Lower lobe of right lung (tissue), 2 donors: ENCODE results near the gene SPZ1. TPM values are rescaled to one million over a fixed set of nuclear protein-coding genes. Genes with fewer than 3 reads are reported as not detected.

ENCODE experiments used
- ATAC-seq, 2 donors: fragments of 200-7000 bp; cut with Tn5 transposase; one replicate each; pipeline ENCODE4 v1.9.1; 2020 to 2022; ENCODE audit warnings: mild to moderate bottlenecking in 2 of 2, moderate library complexity in 2 of 2
- DNase-seq: peaks from one replicate; pipeline ENCODE4 v3.0.0-alpha.2; 2020
- H3K27ac ChIP-seq: fragments of 200-600 bp; one replicate; pipeline ENCODE4 v1.8.0; 2022
- H3K27me3 ChIP-seq: fragments of 200-600 bp; one replicate; pipeline ENCODE4 v1.8.0; 2022; ENCODE audit warnings: low read depth
- H3K36me3 ChIP-seq: fragments of 200-600 bp; one replicate; pipeline ENCODE4 v1.8.0; 2022; ENCODE audit warnings: mild to moderate bottlenecking
- H3K4me1 ChIP-seq: fragments of 200-600 bp; one replicate; pipeline ENCODE4 v1.8.0; 2022
- H3K4me3 ChIP-seq: fragments of 200-600 bp; one replicate; pipeline ENCODE4 v1.8.0; 2022; ENCODE audit warnings: mild to moderate bottlenecking
- H3K9me3 ChIP-seq: fragments of 200-600 bp; one replicate; pipeline ENCODE4 v1.8.0; 2022
- intact Hi-C: fragments of 100-400 bp; cut with DNase I; formaldehyde crosslinking; loops from one replicate; pipeline ENCODE4 v1.11.0; 2022
- total RNA-seq: library from RNA; stranded (reverse); fragmentation: NEBNext Ultra II Directional; extraction: Animal tissue kit (Norgen Biotek cat#: 25700); gene quantifications from one replicate; pipeline ENCODE4 v1.2.1, GENCODE V29; 2021
- TF ChIP-seq, protein P1 (sequence below): fragments of 200-600 bp; IDR thresholded peaks from one replicate; pipeline ENCODE4 v1.8.0; 2022; ENCODE audit warnings: antibody characterized with exemption, mild to moderate bottlenecking
- donor health status: DM: no; HTN: yes; CAD: no; lungs with severe emphysema.

Gene SPZ1
- total RNA-seq, 1 donor from 2014 or later, result not detected

DNA sequence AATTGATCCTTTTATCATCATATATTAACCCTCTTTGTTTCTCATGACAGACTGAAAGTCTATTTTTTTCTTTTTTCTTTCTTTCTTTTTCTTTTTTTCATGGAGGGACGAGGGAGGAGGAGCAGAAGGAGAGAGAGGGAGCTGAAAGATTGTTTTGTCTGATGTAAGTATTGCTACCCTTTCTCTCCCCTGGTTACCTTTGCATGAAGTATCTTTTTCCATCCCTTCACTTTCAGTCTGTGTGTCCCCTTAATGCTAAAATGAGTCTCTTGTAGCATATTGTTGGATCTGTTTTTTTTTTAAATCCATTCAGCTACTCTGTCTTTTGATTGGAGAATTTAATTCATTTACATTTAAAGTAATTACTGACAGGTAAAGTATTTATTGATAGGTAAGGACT lies 36.4 kb upstream of the SPZ1 start:
- H3K4me3 ChIP-seq, result no peak overlapping the region
- ATAC-seq (no peak), DNase-seq (no peak)
- no peak overlapping the region for H3K27ac ChIP-seq
- H3K27me3 ChIP-seq, result no peaks in the 10 kb centered on the region
- TF ChIP-seq, protein P1, sequence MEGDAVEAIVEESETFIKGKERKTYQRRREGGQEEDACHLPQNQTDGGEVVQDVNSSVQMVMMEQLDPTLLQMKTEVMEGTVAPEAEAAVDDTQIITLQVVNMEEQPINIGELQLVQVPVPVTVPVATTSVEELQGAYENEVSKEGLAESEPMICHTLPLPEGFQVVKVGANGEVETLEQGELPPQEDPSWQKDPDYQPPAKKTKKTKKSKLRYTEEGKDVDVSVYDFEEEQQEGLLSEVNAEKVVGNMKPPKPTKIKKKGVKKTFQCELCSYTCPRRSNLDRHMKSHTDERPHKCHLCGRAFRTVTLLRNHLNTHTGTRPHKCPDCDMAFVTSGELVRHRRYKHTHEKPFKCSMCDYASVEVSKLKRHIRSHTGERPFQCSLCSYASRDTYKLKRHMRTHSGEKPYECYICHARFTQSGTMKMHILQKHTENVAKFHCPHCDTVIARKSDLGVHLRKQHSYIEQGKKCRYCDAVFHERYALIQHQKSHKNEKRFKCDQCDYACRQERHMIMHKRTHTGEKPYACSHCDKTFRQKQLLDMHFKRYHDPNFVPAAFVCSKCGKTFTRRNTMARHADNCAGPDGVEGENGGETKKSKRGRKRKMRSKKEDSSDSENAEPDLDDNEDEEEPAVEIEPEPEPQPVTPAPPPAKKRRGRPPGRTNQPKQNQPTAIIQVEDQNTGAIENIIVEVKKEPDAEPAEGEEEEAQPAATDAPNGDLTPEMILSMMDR, result no peak
- intact Hi-C loops, result no loop called here
- no peaks in the 10 kb centered on the region for H3K36me3 ChIP-seq
- H3K9me3 ChIP-seq, result no peaks in the 10 kb centered on the region
- no peaks in the 10 kb centered on the region for H3K4me1 ChIP-seq

DNA sequence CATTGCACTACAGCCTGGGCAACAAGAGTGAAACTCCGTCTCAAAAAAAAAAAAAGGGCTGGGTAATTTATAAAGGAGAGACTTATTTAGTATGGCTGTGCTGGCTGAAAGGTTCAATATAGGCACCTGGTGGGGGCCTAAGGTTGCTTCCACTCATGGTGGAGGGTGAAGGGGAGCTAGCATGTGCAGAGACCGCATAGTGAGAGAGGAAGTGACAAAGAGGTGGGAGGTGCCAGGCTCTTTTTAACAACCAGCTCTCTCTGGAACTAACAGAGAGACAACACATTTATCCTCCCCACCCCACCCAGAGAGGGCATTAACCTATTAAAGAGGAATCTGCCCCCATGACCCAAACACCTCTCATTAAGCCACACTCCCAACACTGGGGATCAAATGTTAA lies 35.1 kb upstream of the SPZ1 start:
- no peak overlapping the region for H3K27ac ChIP-seq
- no peak for DNase-seq
- H3K27me3 ChIP-seq, result no peaks in the 10 kb centered on the region
- ATAC-seq, result no peak
- H3K36me3 ChIP-seq, result no peaks in the 10 kb centered on the region
- intact Hi-C loops, result no loop called here
- H3K4me1 ChIP-seq, result no peaks in the 10 kb centered on the region
- no peak overlapping the region for H3K4me3 ChIP-seq
- TF ChIP-seq, protein P1, result no peak
- no peaks in the 10 kb centered on the region for H3K9me3 ChIP-seq

DNA sequence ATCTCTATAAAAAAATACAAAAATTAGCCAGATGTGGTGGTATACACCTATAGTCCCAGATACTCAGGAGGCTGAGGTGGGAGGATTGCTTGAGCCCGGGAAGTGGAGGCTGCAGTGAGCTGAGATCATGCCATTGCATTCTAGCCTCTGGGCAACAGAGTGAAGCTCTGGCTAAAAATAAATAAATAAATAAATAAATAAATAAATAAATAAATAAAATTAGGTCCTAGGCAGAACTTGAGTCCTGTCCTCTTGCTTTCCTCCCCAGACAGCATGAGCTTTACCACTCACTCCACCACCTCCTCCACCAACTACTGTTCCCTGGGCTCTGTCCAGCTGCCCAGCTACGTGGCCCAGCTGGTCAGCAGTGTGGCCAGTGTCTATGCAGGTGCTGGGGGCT lies 31.6 kb upstream of the SPZ1 start:
- Histone ChIP-seq H3K27me3 (no peaks in the 10 kb centered on the region), H3K27ac (no peak overlapping the region), H3K4me3 (no peak overlapping the region), H3K9me3 (no peaks in the 10 kb centered on the region), H3K36me3 (no peaks in the 10 kb centered on the region), H3K4me1 (no peaks in the 10 kb centered on the region)
- DNase-seq (no peak), ATAC-seq (no peak)
- intact Hi-C loops, result no loop called here
- TF ChIP-seq, protein P1, result no peak

DNA sequence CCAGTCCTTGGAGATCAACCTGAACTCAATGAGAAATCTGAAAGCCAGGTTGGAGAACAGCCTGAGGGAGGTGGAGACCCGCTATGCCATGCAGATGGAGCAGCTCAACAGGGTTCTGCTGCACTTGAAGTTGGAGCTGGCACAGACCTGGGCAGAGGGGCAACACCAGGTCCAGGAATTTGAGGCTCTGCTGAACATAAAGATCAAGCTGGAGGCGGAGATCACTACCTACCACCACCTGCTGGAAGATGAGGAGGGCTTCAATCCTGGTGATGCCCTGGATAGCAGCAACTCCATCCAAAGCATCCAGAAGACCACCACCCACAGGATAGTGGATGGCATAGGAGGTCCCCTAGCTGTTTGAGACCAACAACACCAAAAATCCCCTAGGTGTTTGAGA lies 30.5 kb upstream of the SPZ1 start:
- Histone ChIP-seq H3K4me3 (no peak overlapping the region), H3K27ac (no peak overlapping the region), H3K27me3 (no peaks in the 10 kb centered on the region), H3K9me3 (no peaks in the 10 kb centered on the region), H3K36me3 (no peaks in the 10 kb centered on the region), H3K4me1 (no peaks in the 10 kb centered on the region)
- DNase-seq (no peak), ATAC-seq (no peak)
- TF ChIP-seq, protein P1, result no peak
- intact Hi-C loops, result no loop called here

DNA sequence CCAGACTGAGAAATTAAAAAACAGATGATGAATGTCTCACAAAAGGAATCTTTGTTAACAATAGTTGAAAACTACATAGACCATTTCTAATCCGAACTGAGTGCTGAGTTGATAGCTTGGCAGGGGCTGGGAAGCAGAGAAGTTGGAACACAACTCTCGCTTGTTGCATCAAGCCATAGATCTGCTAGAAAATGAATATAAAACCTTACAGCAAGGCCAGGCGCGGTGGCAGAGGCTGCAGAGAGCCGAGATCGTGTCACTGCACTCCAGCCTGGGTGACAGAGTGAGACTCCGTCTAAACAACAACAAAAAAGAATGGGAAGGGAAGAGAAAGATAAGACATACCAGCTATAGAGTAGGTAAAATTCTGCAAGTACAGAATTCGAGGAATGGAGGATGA lies 28.0 kb upstream of the SPZ1 start:
- H3K36me3 ChIP-seq, result no peaks in the 10 kb centered on the region
- ATAC-seq, result no peak
- no peaks in the 10 kb centered on the region for H3K4me1 ChIP-seq
- no peak overlapping the region for H3K4me3 ChIP-seq
- no peak for DNase-seq
- no peaks in the 10 kb centered on the region for H3K9me3 ChIP-seq
- intact Hi-C loops, result no loop called here
- TF ChIP-seq, protein P1, result no peak
- no peak overlapping the region for H3K27ac ChIP-seq
- no peaks in the 10 kb centered on the region for H3K27me3 ChIP-seq

DNA sequence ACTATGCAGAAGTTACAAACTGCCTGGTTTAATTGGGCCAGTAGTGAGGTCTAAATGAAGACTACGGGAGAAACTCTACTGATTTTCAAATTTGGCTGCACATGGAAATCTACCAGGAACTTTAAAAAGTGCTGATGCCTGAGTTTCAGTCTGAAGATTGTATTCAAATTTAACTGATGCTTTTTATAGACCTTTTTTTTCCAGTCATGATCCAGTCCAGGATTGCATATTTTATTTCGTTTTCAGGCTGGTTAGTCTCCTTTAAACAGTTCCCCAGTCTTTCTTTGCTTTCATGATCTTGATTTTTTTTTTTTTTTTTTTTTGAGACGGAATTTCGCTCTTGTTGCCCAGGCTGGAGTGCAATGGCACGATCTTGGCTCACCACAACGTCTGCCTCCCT lies 23.7 kb upstream of the SPZ1 start:
- ATAC-seq (no peak), DNase-seq (no peak)
- no peaks in the 10 kb centered on the region for H3K36me3 ChIP-seq
- TF ChIP-seq, protein P1, result no peak
- H3K4me1 ChIP-seq, result no peaks in the 10 kb centered on the region
- intact Hi-C loops, result no loop called here
- H3K4me3 ChIP-seq, result no peak overlapping the region
- H3K9me3 ChIP-seq, result no peaks in the 10 kb centered on the region
- no peaks in the 10 kb centered on the region for H3K27me3 ChIP-seq
- H3K27ac ChIP-seq, result no peak overlapping the region
